HepG2 (cell line): Measurements from ENCODE around the gene MACROD2. TPM values are rescaled to one million over a fixed set of nuclear protein-coding genes. Genes with fewer than 3 reads are reported as not detected.

Source experiments
- ATAC-seq: fragments of 200-7000 bp; cut with Tn5 transposase; 3 replicates; pipeline ENCODE4 v1.9.1; 2020; ENCODE audit warnings: mild to moderate bottlenecking, moderate library complexity
- BruUV-seq: library from RNA; stranded (reverse); fragments of 400-500 nt; replicated peaks from 2 replicates; lab custom pipeline; 2021; lab: Mats Ljungman, UMichigan
- CTCF ChIA-PET: fragments of 300-600 bp; formaldehyde crosslinking; extraction: SDS; loops from one replicate; lab custom pipeline; 2021; ENCODE audit warnings: low total read pairs, inconsistent platforms, low intra/inter-chr PET ratio; lab: Yijun Ruan, JAX
- POLR2A ChIA-PET: fragments of 350-600 bp; sonication (Branson Sonifier 250); formaldehyde crosslinking; loops from one replicate; lab custom pipeline; 2020; ENCODE audit warnings: antibody characterized with exemption, inconsistent platforms; lab: Yijun Ruan, JAX
- DNase-seq: peaks from one replicate; pipeline ENCODE4 v3.0.0-alpha.2; 2015; ENCODE audit warnings: low spot score
- FAIRE-seq: peaks from 3 replicates; lab custom pipeline; 2011; peaks lifted over from hg19 to GRCh38; lab: Jason Lieb, UNC
- H2AFZ ChIP-seq: one replicate; pipeline ENCODE4 v1.6.1; 2011; ENCODE audit warnings: low read length, inconsistent platforms
- H3K27ac ChIP-seq: fragments of 300-600 bp; 3 replicates; pipeline ENCODE4 v1.8.0; 2011; ENCODE audit warnings: mixed run types, mild to moderate bottlenecking, mixed read lengths, low read length, inconsistent platforms; ENCODE audit not compliant: insufficient read depth; ENCODE audit errors: extremely low read length
- H3K27me3 ChIP-seq, 2 experiments: fragments of 200-600 bp in 1 of 2; 2 replicates in 1 of 2; 3 replicates in 1 of 2; pipeline versions ENCODE4 v1.6.0 to v1.8.0; 2011; ENCODE audit warnings: low read length in 2 of 2, mild to moderate bottlenecking in 2 of 2, moderate library complexity in 2 of 2, inconsistent platforms in 1 of 2; ENCODE audit not compliant: insufficient read depth in 2 of 2, control insufficient read depth in 1 of 2
- H3K36me3 ChIP-seq, 2 experiments: fragments of 200-600 bp in 1 of 2; replicated peaks in 1 of 2; 2 replicates in 1 of 2; 3 replicates in 1 of 2; pipeline versions ENCODE4 v1.5.1 to v1.8.0; 2011; ENCODE audit warnings: low read length in 2 of 2, inconsistent platforms in 1 of 2; ENCODE audit not compliant: insufficient read depth in 2 of 2, control insufficient read depth in 1 of 2
- H3K4me1 ChIP-seq: 2 replicates; pipeline ENCODE4 v1.5.1; 2012; ENCODE audit warnings: low read length, inconsistent platforms; ENCODE audit not compliant: insufficient read depth
- H3K4me2 ChIP-seq: 2 replicates; pipeline ENCODE4 v1.6.0; 2011; ENCODE audit warnings: low read depth, low read length, inconsistent platforms
- H3K4me3 ChIP-seq, 3 experiments: fragments of 200-600 bp in 1 of 3; sonication (generic), shearing (Covaris generic) in 1 of 3; replicated peaks in 1 of 3; 2 replicates each; pipeline ENCODE4 v1.5.1; 2011 to 2016; ENCODE audit warnings: low read length in 3 of 3, inconsistent platforms in 2 of 3, low read depth in 2 of 3, mild to moderate bottlenecking in 2 of 3, control low read depth in 1 of 3, mixed read lengths in 1 of 3; ENCODE audit not compliant: insufficient read depth in 1 of 3
- H3K79me2 ChIP-seq: one replicate; pipeline ENCODE4 v1.6.1; 2011; ENCODE audit warnings: low read length, inconsistent platforms; ENCODE audit not compliant: insufficient read depth
- H3K9ac ChIP-seq: 2 replicates; pipeline ENCODE4 v1.6.0; 2011; ENCODE audit warnings: mild to moderate bottlenecking, low read depth, low read length, inconsistent platforms; ENCODE audit not compliant: insufficient read depth
- H3K9me3 ChIP-seq: 2 replicates; pipeline ENCODE4 v1.5.1; 2012; ENCODE audit warnings: mild to moderate bottlenecking, low read length
- H4K20me1 ChIP-seq: 2 replicates; pipeline ENCODE4 v1.6.0; 2011; ENCODE audit warnings: inconsistent platforms, mild to moderate bottlenecking, low read length, moderate library complexity; ENCODE audit not compliant: insufficient read depth
- HOXD1 ChIP-seq: sonication (generic); formaldehyde crosslinking; IDR thresholded peaks from 2 replicates; pipeline ENCODE4 v1.5.0; 2020; ENCODE audit warnings: missing genetic modification reagents
- JUN ChIP-seq: sonication (generic); formaldehyde crosslinking; IDR thresholded peaks from 2 replicates; pipeline ENCODE4 v1.4.0; 2020; ENCODE audit warnings: mild to moderate bottlenecking, missing genetic modification reagents
- LRRFIP1 ChIP-seq: sonication (generic); formaldehyde crosslinking; conservative IDR thresholded peaks from 2 replicates; pipeline ENCODE4 v1.4.0; 2020; ENCODE audit warnings: missing genetic modification reagents
- MTERF4 ChIP-seq: sonication (generic); formaldehyde crosslinking; IDR thresholded peaks from 2 replicates; pipeline ENCODE4 v1.8.0; 2023; ENCODE audit warnings: mild to moderate bottlenecking, missing genetic modification reagents
- NFE2 ChIP-seq: sonication (generic); formaldehyde crosslinking; IDR thresholded peaks from 2 replicates; pipeline ENCODE4 v1.4.0; 2020; ENCODE audit warnings: missing genetic modification reagents
- NFIC ChIP-seq: IDR thresholded peaks from 2 replicates; pipeline ENCODE4 v1.6.1; 2012; ENCODE audit warnings: mild to moderate bottlenecking, low read length, inconsistent platforms
- RERE ChIP-seq: IDR thresholded peaks from 2 replicates; pipeline ENCODE4 v1.6.1; 2016; ENCODE audit warnings: low read depth, missing genetic modification reagents, missing compliant biosample characterization
- RFX5 ChIP-seq: IDR thresholded peaks from 2 replicates; pipeline ENCODE4 v1.6.1; 2011; ENCODE audit warnings: low read depth, low read length, improper control_type of control experiment
- RFXAP ChIP-seq: sonication (generic); formaldehyde crosslinking; IDR thresholded peaks from 2 replicates; pipeline ENCODE4 v1.4.0; 2020; ENCODE audit warnings: missing genetic modification reagents, borderline replicate concordance
- U2AF1 ChIP-seq: fragments of 200-400 bp; formaldehyde crosslinking; optimal IDR thresholded peaks from 2 replicates; pipeline ENCODE3; 2017; ENCODE audit warnings: mild to moderate bottlenecking, low read depth, low read length
- ZHX1 ChIP-seq: sonication (generic); formaldehyde crosslinking; IDR thresholded peaks from 2 replicates; pipeline ENCODE4 v1.8.1; 2022; ENCODE audit warnings: low read depth, mild to moderate bottlenecking, missing genetic modification reagents
- ZZZ3 ChIP-seq: sonication (generic); formaldehyde crosslinking; IDR thresholded peaks from 2 replicates; pipeline ENCODE4 v1.4.0; 2020; ENCODE audit warnings: missing genetic modification reagents, mild to moderate bottlenecking, borderline replicate concordance
- WGBS: methylation state at CpG from one replicate; pipeline ENCODE4 v1.1.6; 2017; ENCODE audit warnings: low lambda C conversion rate; 5-methylcytosine and 5-hydroxymethylcytosine counted together
- in situ Hi-C: cut with HindIII; loops from 2 replicates; pipeline ENCODE4 v1.10.0; 2017; ENCODE audit warnings: low pct_unique_long_range_greater_than_20kb; ENCODE audit not compliant: extremely low pct_ligation_motif_present
- intact Hi-C: fragments of 100-400 bp; cut with micrococcal nuclease; formaldehyde crosslinking; loops from one replicate; pipeline ENCODE4 v1.10.0; 2022; ENCODE audit not compliant: unreplicated experiment
- polyA plus RNA-seq, 8 experiments: library from polyadenylated mRNA; depleted of rRNA in 3 of 8; stranded (reverse) in 7 of 8; unstranded in 1 of 8; fragments of >200 nt; fragmentation: Illumina TruSeq in 4 of 8; extraction: Trizol in 4 of 8; gene quantifications; 2 replicates each; pipeline versions ENCODE4 v1.2.1 to v1.2.3, GENCODE V29; 2011 to 2016; ENCODE audit warnings: low read depth in 4 of 8, missing spikeins in 1 of 8, mixed read lengths in 1 of 8; ENCODE audit not compliant: insufficient read depth in 1 of 8
- total RNA-seq, 5 experiments: library from RNA; depleted of rRNA; stranded (reverse); fragments of >200 nt; fragmentation: Illumina TruSeq; extraction: Trizol; gene quantifications; 2 replicates each; pipeline ENCODE4 v1.2.3, GENCODE V29; 2016; ENCODE audit warnings: low read depth in 1 of 5

MACROD2 gene
- total and polyA plus RNA-seq, 2 of the 13 experiments (the other 11 are each of a cell fraction or from before 2014, with no cell fraction given): 0.13 to 0.51 TPM

GRCh38 chr20:14193885-14194284, 198.6 kb downstream of the MACROD2 start (continued):
- TF ChIP-seq ZHX1 (CRISPR knock-in tag): no peak
- no peak for TF ChIP-seq U2AF1
- TF ChIP-seq, all 625 proteins: peak for 0

- H3K4me1 ChIP-seq: no peaks in the 10 kb centered on the region
- no peak overlapping the region for H3K9ac ChIP-seq
- DNase-seq: no peak
- H2AFZ ChIP-seq: no peak overlapping the region
- H3K27ac ChIP-seq: no peak overlapping the region
- no peak overlapping the region for H3K4me3 ChIP-seq
- H3K4me2 ChIP-seq: no peak overlapping the region
- intact Hi-C loops (no loop called here), in situ Hi-C loops (no loop called here)
- 56% methylated on average over 1 of the region's 1 CpG for WGBS
- H3K36me3 ChIP-seq: no peaks in the 10 kb centered on the region
- CTCF ChIA-PET: no interaction called here
- H3K9me3 ChIP-seq: no peaks in the 10 kb centered on the region
- POLR2A ChIA-PET: no interaction called here
- H3K27me3 ChIP-seq: no peaks in the 10 kb centered on the region
- no peaks in the 10 kb centered on the region for H4K20me1 ChIP-seq
- no peak for ATAC-seq
- no peaks in the 10 kb centered on the region for H3K79me2 ChIP-seq
- FAIRE-seq: no peak
- BruUV-seq: no TSS peak
- TF ChIP-seq RERE (no peak), RFXAP (CRISPR knock-in tag) (no peak), NFIC (no peak), LRRFIP1 (CRISPR knock-in tag) (no peak), NFE2 (CRISPR knock-in tag) (no peak), ZZZ3 (CRISPR knock-in tag) (no peak), HOXD1 (CRISPR knock-in tag) (no peak), JUN (CRISPR knock-in tag) (no peak), MTERF4 (CRISPR knock-in tag) (no peak), RFX5 (no peak)
Measured at GRCh38 chr20:14197097-14197496, 201.8 kb downstream of the MACROD2 start.
